ENCODE results near the gene FBXO3. TPM values are rescaled to one million over a fixed set of nuclear protein-coding genes. Genes with fewer than 3 reads are reported as not detected.
"Not testable (repeated sequence)": the region's sequence is repeated elsewhere in the genome, so short reads cannot be mapped to it uniquely, and the experiment has no call there.

The FBXO3 gene
- polyA plus RNA-seq, 3 donors: 17.5 to 25.2 (median 21.4) TPM

- Mint-ChIP-seq H3K4me1 (peaks cover 37% of the 10 kb centered on the region), H3K36me3 (peaks cover 0 to 2% of the 10 kb centered on the region in 2 donors), H3K4me3 (no peak overlapping the region), H3K27ac (no peak overlapping the region), H3K27me3 (ENCODE audit: low read depth in 3 of 3) (peaks cover 11 to 15% (median 13%) of the 10 kb centered on the region in 3 donors), H3K9me3 (peaks cover 0 to 2% (median 0%) of the 10 kb centered on the region in 7 donors)
- H3K36me3 ChIP-seq (replicated peaks in 1 of 2; ENCODE audit: control insufficient read depth in 1 of 2, insufficient read depth in 2 of 2, low read length in 2 of 2): no peaks in the 10 kb centered on the region
- no peak overlapping the region for H3K4me2 ChIP-seq (replicated peaks; ENCODE audit: extremely low read depth, low read length, poor library complexity, severe bottlenecking)
- H3K27me3 ChIP-seq (ENCODE audit: control insufficient read depth in 2 of 2, insufficient read depth in 2 of 2, low read length in 2 of 2): peaks cover 7 to 13% of the 10 kb centered on the region in 2 donors
- H4K20me1 ChIP-seq (ENCODE audit: insufficient read depth, low read length): no peaks in the 10 kb centered on the region
- H3K9ac ChIP-seq (ENCODE audit: insufficient read depth, low read length, poor library complexity, severe bottlenecking): no peak overlapping the region
- 100% methylated on average over 3 of the region's 7 CpGs for WGBS (ENCODE audit: insufficient coverage)
- H3K4me3 ChIP-seq (replicated peaks in 1 of 3; ENCODE audit: low read depth in 2 of 3, low read length in 3 of 3): no peak overlapping the region
- H3K4me1 ChIP-seq (ENCODE audit: control insufficient read depth in 1 of 2, insufficient read depth in 2 of 2, low read length in 2 of 2): peaks cover 25 to 30% of the 10 kb centered on the region in 2 donors
- H2AFZ ChIP-seq (ENCODE audit: insufficient read depth, low read depth, low read length, poor library complexity, severe bottlenecking): no peak overlapping the region
- no peak overlapping the region for H3K27ac ChIP-seq (ENCODE audit: low read depth in 1 of 2, low read length in 2 of 2)
- H3K9me3 ChIP-seq (replicated peaks in 1 of 2; ENCODE audit: control insufficient read depth in 1 of 2, insufficient read depth in 1 of 2, low read length in 2 of 2): no peaks in the 10 kb centered on the region
- no peak for TF ChIP-seq CTCF (IDR thresholded peaks at IDR 0.05)
- intact Hi-C loops (cut with micrococcal nuclease): loop anchor here in 1 of 2 donors (10.0 kb wide), 1 partner anchor 366 kb away; no protein-coding TSS in a partner anchor
- no peaks in the 10 kb centered on the region for H3K79me2 ChIP-seq (ENCODE audit: insufficient read depth, low read length)
- no peak for DNase-seq
Measured at GRCh38 chr11:33730716-33731115, 43.6 kb downstream of the FBXO3 start.

GRCh38 chr11:33729072-33729664, 45.2 kb downstream of the FBXO3 start:
- DNase-seq; H3K36me3 ChIP-seq (replicated peaks in 1 of 2; ENCODE audit: control insufficient read depth in 1 of 2, insufficient read depth in 2 of 2, low read length in 2 of 2); H3K9me3 Mint-ChIP-seq; H3K9ac ChIP-seq (ENCODE audit: insufficient read depth, low read length, poor library complexity, severe bottlenecking); H3K9me3 ChIP-seq (replicated peaks in 1 of 2; ENCODE audit: control insufficient read depth in 1 of 2, insufficient read depth in 1 of 2, low read length in 2 of 2); H3K4me3 ChIP-seq (replicated peaks in 1 of 3; ENCODE audit: low read depth in 2 of 3, low read length in 3 of 3); H3K4me3 Mint-ChIP-seq; H4K20me1 ChIP-seq (ENCODE audit: insufficient read depth, low read length); H3K27ac ChIP-seq (ENCODE audit: low read depth in 1 of 2, low read length in 2 of 2); H3K79me2 ChIP-seq (ENCODE audit: insufficient read depth, low read length); H3K4me2 ChIP-seq (replicated peaks; ENCODE audit: extremely low read depth, low read length, poor library complexity, severe bottlenecking); H3K27me3 ChIP-seq (ENCODE audit: control insufficient read depth in 2 of 2, insufficient read depth in 2 of 2, low read length in 2 of 2); H3K27me3 Mint-ChIP-seq (ENCODE audit: low read depth in 3 of 3); intact Hi-C loops (cut with micrococcal nuclease); H2AFZ ChIP-seq (ENCODE audit: insufficient read depth, low read depth, low read length, poor library complexity, severe bottlenecking); H3K27ac Mint-ChIP-seq; H3K36me3 Mint-ChIP-seq: not testable (repeated sequence)
- WGBS (ENCODE audit: insufficient coverage): no CpG with 5 or more reads among the region's 5 CpGs
- peaks cover 16 to 21% of the 10 kb centered on the region in 2 donors for H3K4me1 ChIP-seq (ENCODE audit: control insufficient read depth in 1 of 2, insufficient read depth in 2 of 2, low read length in 2 of 2)
- peaks cover 33% of the 10 kb centered on the region for H3K4me1 Mint-ChIP-seq

GRCh38 chr11:33727539-33727938, 46.8 kb downstream of the FBXO3 start:
- H4K20me1 ChIP-seq (ENCODE audit: insufficient read depth, low read length); H3K9me3 ChIP-seq (replicated peaks in 1 of 2; ENCODE audit: control insufficient read depth in 1 of 2, insufficient read depth in 1 of 2, low read length in 2 of 2); H3K36me3 Mint-ChIP-seq; H3K9me3 Mint-ChIP-seq; H3K27me3 ChIP-seq (ENCODE audit: control insufficient read depth in 2 of 2, insufficient read depth in 2 of 2, low read length in 2 of 2); H3K9ac ChIP-seq (ENCODE audit: insufficient read depth, low read length, poor library complexity, severe bottlenecking); H3K27me3 Mint-ChIP-seq (ENCODE audit: low read depth in 3 of 3); H3K4me3 Mint-ChIP-seq; H2AFZ ChIP-seq (ENCODE audit: insufficient read depth, low read depth, low read length, poor library complexity, severe bottlenecking); intact Hi-C loops (cut with micrococcal nuclease); DNase-seq; H3K4me2 ChIP-seq (replicated peaks; ENCODE audit: extremely low read depth, low read length, poor library complexity, severe bottlenecking); H3K79me2 ChIP-seq (ENCODE audit: insufficient read depth, low read length); H3K27ac ChIP-seq (ENCODE audit: low read depth in 1 of 2, low read length in 2 of 2); H3K4me3 ChIP-seq (replicated peaks in 1 of 3; ENCODE audit: low read depth in 2 of 3, low read length in 3 of 3); H3K36me3 ChIP-seq (replicated peaks in 1 of 2; ENCODE audit: control insufficient read depth in 1 of 2, insufficient read depth in 2 of 2, low read length in 2 of 2); H3K27ac Mint-ChIP-seq: not testable (repeated sequence)
- H3K4me1 ChIP-seq (ENCODE audit: control insufficient read depth in 1 of 2, insufficient read depth in 2 of 2, low read length in 2 of 2): peaks cover 22 to 26% of the 10 kb centered on the region in 2 donors
- WGBS (ENCODE audit: insufficient coverage): no CpG with 5 or more reads among the region's 1 CpG
- H3K4me1 Mint-ChIP-seq: peaks cover 42% of the 10 kb centered on the region
